Esophagus (tissue), 2 donors: ENCODE data around the gene CPNE7. TPM values are rescaled to one million over a fixed set of nuclear protein-coding genes. Genes with fewer than 3 reads are reported as not detected.
"Not testable (repeated sequence)": the region's sequence is repeated elsewhere in the genome, so short reads cannot be mapped to it uniquely, and the experiment has no call there.

ENCODE experiments used
- H3K27ac ChIP-seq, 2 donors: one replicate each; pipeline ENCODE4 v1.5.1; 2013; ENCODE audit warnings: low read depth in 2 of 2, mild to moderate bottlenecking in 2 of 2, inconsistent platforms in 1 of 2, low read length in 1 of 2, moderate library complexity in 1 of 2
- H3K27me3 ChIP-seq, 2 donors: one replicate each; pipeline ENCODE4 v1.6.1; 2013; ENCODE audit warnings: low read length in 2 of 2, control low read depth in 1 of 2, mild to moderate bottlenecking in 1 of 2; ENCODE audit not compliant: insufficient read depth in 2 of 2, control insufficient read depth in 1 of 2
- H3K36me3 ChIP-seq, 2 donors: one replicate each; pipeline ENCODE4 v1.6.1; 2013; ENCODE audit warnings: low read length in 1 of 2; ENCODE audit not compliant: control insufficient read depth in 2 of 2, insufficient read depth in 2 of 2
- H3K4me1 ChIP-seq, 2 donors: one replicate each; pipeline ENCODE4 v1.6.1; 2013; ENCODE audit warnings: low read length in 1 of 2; ENCODE audit not compliant: control insufficient read depth in 2 of 2, insufficient read depth in 2 of 2
- H3K4me3 ChIP-seq, 2 donors: one replicate each; pipeline ENCODE4 v1.5.1; 2013; ENCODE audit warnings: low read length in 2 of 2, mild to moderate bottlenecking in 2 of 2, low read depth in 1 of 2, moderate library complexity in 1 of 2
- H3K9me3 ChIP-seq, 2 donors: one replicate each; pipeline ENCODE4 v1.6.1; 2013; ENCODE audit warnings: mild to moderate bottlenecking in 2 of 2, low read depth in 1 of 2, low read length in 1 of 2, moderate library complexity in 1 of 2; ENCODE audit not compliant: control insufficient read depth in 2 of 2, insufficient read depth in 1 of 2
- WGBS, 2 donors: extraction: QIAGEN DNeasy Blood & Tissue Kit; methylation state at CpG; one replicate each; pipeline ENCODE4 v1.1.7; 2013; 5-methylcytosine and 5-hydroxymethylcytosine counted together
- polyA plus RNA-seq, 2 donors: library from polyadenylated mRNA; stranded (reverse); fragments of 200-250 nt; gene quantifications; one replicate each; pipeline ENCODE4 v1.2.3, GENCODE V29; 2013
- donor health status: healthy with polysubstance abuse.
- donor health status: Bipolar disorder and iron deficiency.

Gene CPNE7
- polyA plus RNA-seq, 2 donors: 1.5 to 4.5 TPM

DNA sequence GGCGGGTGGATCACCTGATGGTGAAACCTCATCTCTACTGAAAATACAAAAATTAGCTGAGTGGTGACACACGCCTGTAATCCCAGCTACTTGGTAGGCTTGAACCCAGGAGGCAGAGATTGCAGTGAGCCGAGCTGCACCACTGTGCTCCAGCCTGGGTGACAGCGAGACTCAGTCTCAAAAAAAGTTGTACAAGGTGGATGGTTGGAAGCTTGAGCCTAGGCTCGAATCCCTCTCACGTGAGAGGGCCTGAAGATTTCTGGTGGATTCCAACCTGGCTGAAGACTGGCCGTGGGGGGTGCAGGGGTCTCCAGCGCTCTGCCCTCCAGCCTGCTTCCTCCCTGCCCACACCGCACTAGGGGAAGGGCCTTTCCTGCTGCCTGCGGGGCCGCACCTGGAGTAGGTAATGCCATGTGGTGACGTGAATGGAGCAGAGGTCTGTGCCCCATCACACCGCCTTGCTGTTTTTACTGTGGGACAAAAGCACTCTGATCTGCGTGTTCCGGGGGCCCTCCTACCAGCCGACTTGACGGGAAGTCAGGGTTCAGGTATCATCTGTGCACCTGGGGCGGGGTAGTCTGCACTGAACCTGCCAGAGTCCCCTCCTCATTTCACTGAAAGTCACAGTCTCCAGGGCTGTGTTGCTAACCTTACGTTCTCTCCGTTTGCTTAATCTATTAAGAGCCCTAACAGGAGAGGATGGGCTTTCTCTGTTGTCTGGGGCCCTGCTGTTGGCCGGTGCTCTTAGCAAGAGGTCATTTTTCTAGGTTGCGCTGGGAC, 10.9 kb upstream of the CPNE7 start:
- H3K4me1 ChIP-seq: peaks cover 4 to 33% of the 10 kb centered on the region in 2 donors
- WGBS, 2 donors: 59 to 61% methylated on average over 22 of the region's 22 CpGs
- peak overlapping the region in 1 of 2 donors; percentile 17 for H3K4me3 ChIP-seq
- no peaks in the 10 kb centered on the region for H3K9me3 ChIP-seq
- H3K27ac ChIP-seq: peak overlapping the region in 1 of 2 donors; percentile 90
- peaks cover 7 to 24% of the 10 kb centered on the region in 2 donors for H3K36me3 ChIP-seq
- no peaks in the 10 kb centered on the region for H3K27me3 ChIP-seq

DNA sequence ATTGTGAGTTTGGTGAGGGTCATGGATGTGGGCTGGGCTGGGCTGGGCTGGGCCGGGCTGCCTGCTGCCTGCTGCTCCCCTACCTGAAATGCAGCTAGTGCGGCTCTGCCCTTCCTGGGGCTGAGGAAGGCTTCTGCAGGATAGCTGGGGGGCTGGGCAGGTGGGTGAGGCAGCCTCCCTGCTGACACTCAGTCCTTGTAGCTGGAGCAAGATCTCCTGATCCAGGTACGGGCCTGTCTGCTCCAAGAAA, 10.4 kb upstream of the CPNE7 start:
- H3K4me1 ChIP-seq: peaks cover 4 to 33% of the 10 kb centered on the region in 2 donors

DNA sequence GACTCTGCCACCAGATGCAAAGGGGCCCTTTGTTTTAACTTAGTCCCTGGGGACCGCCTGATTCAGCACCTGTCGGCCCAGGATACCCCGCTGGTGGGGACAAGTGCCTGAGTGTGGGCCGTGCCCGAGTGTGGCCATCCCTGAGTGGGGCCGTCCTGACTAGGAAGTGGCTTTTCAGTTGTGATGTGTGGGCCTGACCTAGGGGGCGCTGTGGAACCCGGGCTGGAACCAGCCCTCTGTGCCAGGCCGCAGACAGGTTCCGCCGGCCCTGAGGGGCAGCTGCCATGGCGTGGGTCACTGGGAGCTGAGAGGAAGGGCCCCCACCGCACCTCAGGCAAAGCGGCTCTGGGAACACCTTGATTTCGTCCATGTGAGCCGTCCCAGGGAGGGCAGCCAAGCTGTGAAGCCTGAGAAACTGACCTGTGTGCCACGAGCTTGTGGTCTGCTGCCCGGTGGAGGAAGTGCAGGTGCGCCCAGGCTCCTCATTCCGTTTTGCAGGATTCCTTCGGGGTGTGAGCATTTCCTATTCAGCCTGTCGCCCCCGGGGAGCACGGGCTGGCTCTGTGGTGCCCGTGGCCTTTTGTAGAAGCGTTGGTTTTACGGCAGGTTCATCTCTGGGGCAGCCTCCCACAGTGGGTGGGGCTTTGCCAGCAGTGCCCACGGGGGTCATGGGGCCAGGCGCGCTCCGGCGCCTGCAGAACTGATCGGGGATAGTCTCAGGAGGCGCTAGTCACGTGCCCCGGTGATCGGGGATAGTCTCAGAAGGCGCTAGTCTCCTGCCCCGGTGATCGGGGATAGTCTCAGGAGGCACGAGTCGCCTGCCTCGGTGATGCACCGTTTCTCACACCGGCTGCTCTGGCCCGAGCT, 9.8 kb upstream of the CPNE7 start:
- peak overlapping the region; percentile 35 to 90 for H3K27ac ChIP-seq
- WGBS, 2 donors: 3 to 4% methylated on average over 46 of the region's 46 CpGs
- H3K4me3 ChIP-seq: peak overlapping the region; percentile 10 to 12
- H3K27me3 ChIP-seq: no peaks in the 10 kb centered on the region
- H3K4me1 ChIP-seq: peaks cover 4 to 33% of the 10 kb centered on the region in 2 donors
- no peaks in the 10 kb centered on the region for H3K9me3 ChIP-seq
- H3K36me3 ChIP-seq: peaks cover 7 to 24% of the 10 kb centered on the region in 2 donors

More for the DNA sequence above, 10.4 kb upstream of the CPNE7 start:
- Histone ChIP-seq H3K27me3 (no peaks in the 10 kb centered on the region), H3K36me3 (peaks cover 7 to 24% of the 10 kb centered on the region in 2 donors), H3K27ac (peak overlapping the region; percentile 25 to 90), H3K4me3 (no peak overlapping the region), H3K9me3 (no peaks in the 10 kb centered on the region)
- WGBS, 2 donors: 22 to 27% methylated on average over 3 of the region's 3 CpGs

DNA sequence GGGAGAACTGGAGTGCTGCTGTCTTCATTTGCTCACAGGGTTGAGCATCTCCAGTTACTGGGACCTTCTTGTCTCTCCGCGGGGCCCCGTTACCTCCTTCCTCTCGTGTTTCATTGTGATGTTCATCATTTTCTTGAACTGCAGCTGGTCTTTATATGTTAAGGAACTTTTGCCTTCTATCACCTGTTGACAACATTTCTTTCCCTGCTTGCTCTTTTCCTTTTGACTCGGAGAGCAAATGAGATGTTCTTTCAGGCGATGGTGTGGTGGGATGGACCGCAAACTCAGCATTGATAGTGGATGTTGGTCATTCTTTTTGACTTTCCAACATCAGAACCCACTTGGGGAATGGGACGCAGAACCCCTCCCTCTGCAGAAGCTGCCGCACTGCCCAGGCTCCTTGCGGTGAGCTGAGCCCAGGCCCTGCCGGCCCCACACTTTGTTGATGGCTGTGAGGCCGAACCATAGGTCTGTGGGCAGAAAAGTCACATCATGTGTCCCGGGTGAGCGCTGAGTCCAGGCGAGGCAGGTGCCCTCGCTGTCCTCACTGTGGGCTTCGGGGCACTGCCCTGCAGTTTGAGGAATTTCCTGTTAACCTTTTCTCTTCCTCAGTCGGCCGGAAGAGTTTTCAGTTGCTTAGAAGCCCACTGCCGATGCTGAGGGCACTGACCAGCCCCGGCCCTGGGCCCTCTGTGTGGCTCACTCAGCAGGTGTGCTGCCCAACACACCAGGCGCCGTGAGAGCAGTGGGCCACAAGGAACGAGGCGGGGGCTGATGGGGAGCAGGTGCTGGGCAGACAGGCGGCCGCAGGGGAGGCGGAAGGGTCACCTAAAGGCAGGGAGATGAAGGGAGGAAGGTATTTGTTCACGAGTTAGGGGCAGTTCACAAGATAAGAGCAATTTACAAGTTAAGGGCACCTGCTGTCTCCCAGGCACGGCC, 7.6 kb upstream of the CPNE7 start:
- 75 to 78% methylated on average over 30 of the region's 30 CpGs for WGBS, 2 donors
- H3K4me3 ChIP-seq: no peak overlapping the region
- no peaks in the 10 kb centered on the region for H3K27me3 ChIP-seq
- peaks cover 4 to 32% of the 10 kb centered on the region in 2 donors for H3K4me1 ChIP-seq
- H3K27ac ChIP-seq: no peak overlapping the region
- H3K36me3 ChIP-seq: peaks cover 7 to 20% of the 10 kb centered on the region in 2 donors
- H3K9me3 ChIP-seq: no peaks in the 10 kb centered on the region

DNA sequence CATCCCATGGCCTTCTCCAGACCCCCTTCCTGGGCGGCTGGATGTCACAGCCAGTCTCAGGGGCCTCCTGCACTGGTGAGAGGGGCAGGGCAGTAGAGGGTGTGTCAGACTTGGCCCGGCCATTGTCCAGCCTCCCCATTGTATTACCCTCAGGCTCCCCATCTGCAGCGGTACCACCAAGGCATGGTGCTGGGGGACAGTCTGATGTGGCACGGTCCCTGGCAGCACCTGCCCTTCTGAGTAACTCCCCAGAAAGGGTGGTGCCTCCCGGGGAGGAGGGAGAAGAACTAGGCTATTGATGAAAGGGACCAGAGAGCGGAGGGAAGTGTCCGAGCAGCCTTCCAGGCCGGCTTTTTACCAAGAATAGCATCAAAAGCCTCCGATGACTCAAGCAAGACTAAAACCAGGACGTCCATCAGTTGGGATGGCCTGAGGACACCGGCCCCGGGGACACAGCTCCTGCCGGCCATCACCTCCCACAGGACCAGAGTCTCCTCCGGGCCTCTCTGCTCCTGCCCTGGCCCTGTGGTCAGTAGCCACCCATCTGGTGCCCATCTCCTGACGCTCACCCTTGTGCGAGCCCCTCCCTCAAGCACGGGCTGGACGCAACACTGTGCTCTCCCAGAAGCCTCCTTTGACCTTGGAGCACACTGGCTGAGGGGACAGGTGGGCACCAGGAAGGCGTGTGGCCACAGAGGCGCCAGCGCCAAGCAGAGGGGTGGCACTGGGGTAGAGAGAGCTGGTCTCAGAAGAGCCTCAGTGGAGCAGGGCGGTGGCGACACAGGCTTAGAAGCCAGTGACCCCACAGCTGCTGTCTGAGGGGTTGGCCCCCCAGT, 5.8 kb upstream of the CPNE7 start:
- no peak overlapping the region for H3K27ac ChIP-seq
- WGBS, 2 donors: 69 to 77% methylated on average over 23 of the region's 23 CpGs
- H3K9me3 ChIP-seq: no peaks in the 10 kb centered on the region
- H3K4me1 ChIP-seq: peaks cover 0 to 24% of the 10 kb centered on the region in 2 donors
- H3K27me3 ChIP-seq: no peaks in the 10 kb centered on the region
- peaks cover 0 to 3% of the 10 kb centered on the region in 2 donors for H3K36me3 ChIP-seq
- no peak overlapping the region for H3K4me3 ChIP-seq

DNA sequence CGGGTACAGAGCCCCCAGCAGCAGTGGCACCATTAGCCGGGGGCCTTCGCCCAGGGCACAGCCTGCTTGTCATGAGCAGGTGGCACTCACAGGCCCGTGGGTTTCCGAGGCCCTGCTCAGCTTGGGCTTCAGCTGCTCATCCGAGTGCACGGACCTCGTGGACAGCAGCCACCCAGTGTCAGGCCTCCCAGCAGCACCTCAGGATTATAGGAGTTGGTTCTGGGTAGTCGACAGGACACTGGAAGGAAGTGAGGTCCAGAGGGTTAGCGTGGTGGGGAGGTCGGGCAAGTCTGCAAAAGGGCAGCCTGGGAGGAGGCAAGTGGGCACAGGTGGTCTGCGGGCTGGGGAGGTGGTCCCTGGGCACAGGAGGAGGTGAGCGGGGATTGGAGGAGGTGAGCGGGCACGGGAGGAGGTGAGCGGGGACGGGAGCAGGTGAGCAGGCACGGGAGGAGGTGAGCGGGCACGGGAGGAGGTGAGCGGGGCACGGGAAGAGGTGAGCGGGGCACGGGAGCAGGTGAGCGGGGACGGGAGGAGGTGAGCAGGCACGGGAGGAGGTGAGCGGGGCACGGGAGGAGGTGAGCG, 5.1 kb upstream of the CPNE7 start:
- Histone ChIP-seq H3K4me3 (no peak overlapping the region), H3K36me3 (peaks cover 0 to 2% of the 10 kb centered on the region in 2 donors), H3K27ac (no peak overlapping the region), H3K4me1 (peaks cover 0 to 23% of the 10 kb centered on the region in 2 donors), H3K9me3 (no peaks in the 10 kb centered on the region), H3K27me3 (no peaks in the 10 kb centered on the region)
- 74 to 78% methylated on average over 28 to 30 of the region's 30 CpGs for WGBS, 2 donors

DNA sequence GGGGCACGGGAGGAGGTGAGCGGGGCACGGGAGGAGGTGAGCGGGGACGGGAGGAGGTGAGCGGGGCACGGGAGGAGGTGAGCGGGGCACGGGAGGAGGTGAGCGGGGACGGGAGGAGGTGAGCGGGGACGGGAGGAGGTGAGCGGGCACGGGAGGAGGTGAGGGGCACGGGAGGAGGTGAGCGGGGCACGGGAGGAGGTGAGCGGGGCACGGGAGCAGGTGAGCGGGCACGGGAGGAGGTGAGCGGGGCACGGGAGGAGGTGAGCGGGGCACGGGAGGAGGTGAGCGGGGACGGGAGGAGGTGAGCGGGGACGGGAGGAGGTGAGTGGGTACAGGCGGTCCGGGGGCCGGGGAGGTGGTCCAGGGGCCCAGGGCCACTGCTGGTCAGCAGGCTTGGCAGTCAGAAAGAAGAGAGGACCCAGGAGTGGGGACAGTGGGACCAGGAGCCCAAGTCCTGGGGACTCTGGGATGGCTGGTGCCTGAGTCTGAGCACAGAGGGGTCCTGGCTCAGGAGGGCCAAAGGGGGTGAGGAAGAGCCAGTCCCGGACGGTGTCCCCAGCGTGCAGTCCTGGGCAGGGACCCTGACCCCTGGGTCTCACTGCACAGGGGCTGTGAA, 4.5 kb upstream of the CPNE7 start:
- H3K27me3 ChIP-seq: not testable (repeated sequence)

DNA sequence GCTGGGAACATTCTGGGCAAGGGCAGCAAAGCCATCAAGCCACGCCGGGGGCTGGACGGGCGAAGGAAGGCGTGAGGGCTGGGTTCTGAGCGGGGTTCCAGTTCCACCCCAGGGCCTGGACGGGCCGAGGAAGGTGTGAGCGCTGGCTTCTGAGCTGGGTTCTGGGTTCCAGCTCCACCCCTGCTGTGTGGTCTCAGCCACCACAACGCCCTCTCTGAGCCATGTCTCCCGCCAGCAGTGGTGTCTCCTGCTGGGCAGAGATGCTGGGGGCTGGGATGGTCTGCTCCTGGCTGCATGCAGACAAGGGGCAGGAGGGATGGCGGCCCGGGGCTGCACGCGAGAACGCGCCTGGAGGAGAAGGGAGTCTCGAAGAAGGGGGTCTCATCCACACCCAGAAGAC, 3.9 kb upstream of the CPNE7 start:
- WGBS, 2 donors: 80 to 82% methylated on average over 18 of the region's 18 CpGs
- Histone ChIP-seq H3K4me1 (peaks cover 6 to 21% of the 10 kb centered on the region in 2 donors), H3K27ac (no peak overlapping the region), H3K9me3 (peaks cover 0 to 3% of the 10 kb centered on the region in 2 donors), H3K27me3 (peaks cover 0 to 9% of the 10 kb centered on the region in 2 donors), H3K4me3 (no peak overlapping the region), H3K36me3 (peaks cover 0 to 2% of the 10 kb centered on the region in 2 donors)

More for the DNA sequence above, 4.5 kb upstream of the CPNE7 start:
- WGBS, 2 donors: 79 to 80% methylated on average over 20 to 36 of the region's 36 CpGs
- not testable (repeated sequence) for H3K9me3 ChIP-seq, H3K27ac ChIP-seq, H3K36me3 ChIP-seq, H3K4me3 ChIP-seq
- peaks cover 4 to 20% of the 10 kb centered on the region in 2 donors for H3K4me1 ChIP-seq
